ENCODE results near the gene SMAD5. TPM values are rescaled to one million over a fixed set of nuclear protein-coding genes. Genes with fewer than 3 reads are reported as not detected.

SMAD5 gene
- total and polyA plus RNA-seq, 12 donors = 7.0 to 53.8 (median 38.7) TPM

DNA sequence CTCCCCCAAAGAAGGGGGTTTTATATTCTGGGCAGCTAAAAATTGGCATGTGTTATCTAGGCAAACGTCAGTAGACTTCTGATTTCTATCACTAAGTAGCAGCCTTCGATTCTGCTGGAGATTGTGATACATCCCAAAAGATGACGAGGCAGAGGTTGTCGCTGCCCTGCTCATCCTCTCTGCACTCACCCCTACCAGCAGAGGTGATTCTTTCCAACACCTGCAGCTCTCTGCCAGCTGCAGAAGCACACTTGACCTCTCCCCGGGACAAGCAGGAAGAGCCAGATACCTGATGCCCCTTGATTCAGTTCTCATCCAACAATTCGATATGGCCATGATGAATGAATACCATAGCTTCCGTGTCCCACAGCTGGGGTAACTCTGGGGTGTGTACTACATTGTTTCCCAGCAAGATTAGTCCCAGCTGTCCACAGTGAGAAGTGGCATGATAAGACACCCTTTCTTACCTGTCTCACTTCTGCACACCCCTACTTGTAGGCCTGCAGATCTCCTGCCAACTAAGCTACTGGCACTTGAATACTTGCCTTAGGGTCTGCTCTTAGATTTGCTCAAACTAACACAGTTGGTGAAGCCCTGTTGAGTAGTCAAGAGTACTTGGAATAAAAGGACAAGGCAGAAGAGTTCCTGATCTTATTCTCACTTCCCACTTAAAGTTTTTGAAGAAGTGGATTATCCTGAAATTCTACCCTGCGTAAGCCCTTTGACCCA lies 37.6 kb upstream of the SMAD5 start:
- no peak overlapping the region for H3K4me3 ChIP-seq
- no peak for ATAC-seq
- 79 to 82% methylated on average over 8 of the region's 8 CpGs for WGBS, 2 donors
- intact Hi-C loops (cut with DNase I) = no loop called here
- no peaks in the 10 kb centered on the region for H3K9me3 ChIP-seq
- no peak for DNase-seq
- no peaks in the 10 kb centered on the region for H3K36me3 ChIP-seq
- peaks cover 0 to 4% (median 0%) of the 10 kb centered on the region in 7 donors for H3K27me3 ChIP-seq
- H3K27ac ChIP-seq = no peak overlapping the region
- TF ChIP-seq, protein P1, sequence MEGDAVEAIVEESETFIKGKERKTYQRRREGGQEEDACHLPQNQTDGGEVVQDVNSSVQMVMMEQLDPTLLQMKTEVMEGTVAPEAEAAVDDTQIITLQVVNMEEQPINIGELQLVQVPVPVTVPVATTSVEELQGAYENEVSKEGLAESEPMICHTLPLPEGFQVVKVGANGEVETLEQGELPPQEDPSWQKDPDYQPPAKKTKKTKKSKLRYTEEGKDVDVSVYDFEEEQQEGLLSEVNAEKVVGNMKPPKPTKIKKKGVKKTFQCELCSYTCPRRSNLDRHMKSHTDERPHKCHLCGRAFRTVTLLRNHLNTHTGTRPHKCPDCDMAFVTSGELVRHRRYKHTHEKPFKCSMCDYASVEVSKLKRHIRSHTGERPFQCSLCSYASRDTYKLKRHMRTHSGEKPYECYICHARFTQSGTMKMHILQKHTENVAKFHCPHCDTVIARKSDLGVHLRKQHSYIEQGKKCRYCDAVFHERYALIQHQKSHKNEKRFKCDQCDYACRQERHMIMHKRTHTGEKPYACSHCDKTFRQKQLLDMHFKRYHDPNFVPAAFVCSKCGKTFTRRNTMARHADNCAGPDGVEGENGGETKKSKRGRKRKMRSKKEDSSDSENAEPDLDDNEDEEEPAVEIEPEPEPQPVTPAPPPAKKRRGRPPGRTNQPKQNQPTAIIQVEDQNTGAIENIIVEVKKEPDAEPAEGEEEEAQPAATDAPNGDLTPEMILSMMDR (IDR thresholded peaks at IDR 0.05) = no peak
- peaks cover 0 to 16% (median 1%) of the 10 kb centered on the region in 9 donors for H3K4me1 ChIP-seq

DNA sequence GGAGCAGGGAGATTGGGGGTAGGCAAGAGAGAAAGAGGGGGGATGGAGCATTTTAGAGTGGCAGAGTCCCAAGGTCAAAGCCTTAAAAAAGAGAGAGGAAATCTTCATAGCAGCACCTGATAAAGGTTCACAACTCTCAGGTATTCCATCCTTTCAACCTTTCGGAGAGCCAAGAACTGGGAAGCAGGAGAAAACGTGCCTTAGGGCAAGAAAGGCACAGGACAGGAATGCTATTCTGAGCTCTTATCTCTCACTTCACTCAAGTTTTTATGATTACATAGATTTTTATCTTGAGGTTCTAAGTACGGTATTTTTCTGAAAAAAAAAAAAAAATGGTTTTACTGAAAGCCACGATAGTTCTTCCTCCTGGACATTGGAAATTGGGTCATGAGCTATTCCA lies 34.5 kb upstream of the SMAD5 start:
- Histone ChIP-seq H3K27ac (no peak overlapping the region), H3K9me3 (no peaks in the 10 kb centered on the region), H3K4me1 (peaks cover 0 to 8% (median 0%) of the 10 kb centered on the region in 9 donors), H3K27me3 (peaks cover 0 to 4% (median 0%) of the 10 kb centered on the region in 7 donors), H3K4me3 (no peak overlapping the region), H3K36me3 (no peaks in the 10 kb centered on the region)
- no peak for DNase-seq
- ATAC-seq = no peak
- WGBS, 2 donors = 61 to 77% methylated on average over 4 of the region's 4 CpGs
- intact Hi-C loops (cut with DNase I) = no loop called here
- TF ChIP-seq, protein P1 (IDR thresholded peaks at IDR 0.05) = no peak

DNA sequence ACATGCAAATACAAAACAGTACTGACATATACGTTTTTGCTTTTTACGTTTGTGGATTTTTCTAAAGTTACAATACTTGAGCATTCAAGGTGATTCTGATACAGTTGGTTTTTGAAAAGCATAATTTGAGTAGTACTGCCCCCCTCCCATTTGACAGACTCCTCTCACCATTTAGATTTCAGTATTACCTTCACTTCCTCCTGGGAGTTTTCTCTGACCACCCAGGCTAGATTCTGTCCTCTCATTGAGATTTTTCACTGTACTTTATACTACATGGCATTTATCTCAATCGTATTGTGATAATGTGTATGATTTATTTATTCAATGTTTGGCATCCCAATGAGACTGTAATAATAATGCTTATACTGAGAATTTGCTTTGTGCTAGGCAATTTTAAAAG lies 32.8 kb upstream of the SMAD5 start:
- WGBS, 2 donors = 87 to 95% methylated on average over 3 of the region's 3 CpGs
- DNase-seq = no peak
- TF ChIP-seq, protein P1 (IDR thresholded peaks at IDR 0.05) = no peak
- intact Hi-C loops (cut with DNase I) = no loop called here
- Histone ChIP-seq H3K9me3 (no peaks in the 10 kb centered on the region), H3K27me3 (peaks cover 0 to 4% (median 0%) of the 10 kb centered on the region in 7 donors), H3K36me3 (no peaks in the 10 kb centered on the region), H3K27ac (no peak overlapping the region), H3K4me1 (peaks cover 0 to 14% (median 6%) of the 10 kb centered on the region in 9 donors), H3K4me3 (no peak overlapping the region)
- no peak for ATAC-seq

DNA sequence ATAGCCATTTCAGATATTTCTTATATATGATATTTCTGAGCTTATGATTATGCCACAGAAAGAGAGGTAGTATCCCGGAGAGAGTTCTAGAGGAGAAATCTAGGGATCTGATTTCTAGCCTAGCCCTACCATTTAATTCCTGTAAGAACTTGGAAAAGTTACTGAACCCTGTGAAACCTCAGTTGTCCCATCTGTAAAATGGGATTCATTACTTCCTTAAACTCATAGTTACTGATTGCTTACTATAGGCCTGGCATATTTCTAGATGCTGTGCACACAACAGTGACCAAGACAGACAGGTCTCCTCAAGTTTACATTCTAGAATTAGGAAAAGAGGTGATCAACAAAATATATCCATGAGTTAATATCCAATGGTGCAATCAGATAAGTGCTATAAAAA lies 30.8 kb upstream of the SMAD5 start:
- no peak for ATAC-seq
- H3K4me3 ChIP-seq = no peak overlapping the region
- no peaks in the 10 kb centered on the region for H3K36me3 ChIP-seq
- DNase-seq = no peak
- peaks cover 0 to 4% (median 0%) of the 10 kb centered on the region in 7 donors for H3K27me3 ChIP-seq
- 98 to 100% methylated on average over 1 of the region's 1 CpG for WGBS, 2 donors
- no peaks in the 10 kb centered on the region for H3K9me3 ChIP-seq
- peaks cover 0 to 17% (median 6%) of the 10 kb centered on the region in 9 donors for H3K4me1 ChIP-seq
- intact Hi-C loops (cut with DNase I) = no loop called here
- TF ChIP-seq, protein P1 (IDR thresholded peaks at IDR 0.05) = no peak
- H3K27ac ChIP-seq = no peak overlapping the region
